Measurements from ENCODE around the gene R3HDM2. TPM values are rescaled to one million over a fixed set of nuclear protein-coding genes. Genes with fewer than 3 reads are reported as not detected.
"Not testable (repeated sequence)": the region's sequence is repeated elsewhere in the genome, so short reads cannot be mapped to it uniquely, and the experiment has no call there.

The R3HDM2 gene
- total RNA-seq, 2 experiments from 2014 or later, result 59.0 to 61.7 TPM

DNA sequence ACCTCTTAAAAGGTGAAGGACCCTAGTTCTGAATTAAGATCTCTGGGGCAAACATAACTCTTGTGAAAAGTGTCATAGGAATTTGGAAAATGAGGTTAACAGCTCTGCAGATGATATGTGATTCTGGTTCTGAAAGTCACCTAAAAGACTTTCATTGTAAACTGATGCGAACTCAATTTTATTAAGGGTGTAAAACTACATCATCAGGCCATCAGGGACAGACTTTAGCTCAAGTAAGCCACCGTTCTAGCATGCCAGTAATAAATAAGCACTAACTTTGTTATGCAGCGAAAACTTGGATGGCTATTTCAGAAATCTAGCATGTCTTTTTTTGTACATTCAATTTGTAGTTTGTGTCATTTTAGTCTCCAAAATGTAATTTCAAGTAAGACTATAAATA, 61.6 kb downstream of the R3HDM2 start:
- ChIA-PET CTCF (no interaction called here), POLR2A (no interaction called here)
- Mint-ChIP-seq H3K4me1 (ENCODE audit: low read depth) (no peaks in the 10 kb centered on the region), H3K9me3 (ENCODE audit: insufficient read depth) (no peaks in the 10 kb centered on the region), H3K27ac (no peak overlapping the region), H3K4me3 (no peak overlapping the region), H3K36me3 (ENCODE audit: low read depth) (peaks cover 40% of the 10 kb centered on the region), H3K27me3 (ENCODE audit: low read depth) (no peaks in the 10 kb centered on the region)
- ATAC-seq (no peak), DNase-seq (no peak)

DNA sequence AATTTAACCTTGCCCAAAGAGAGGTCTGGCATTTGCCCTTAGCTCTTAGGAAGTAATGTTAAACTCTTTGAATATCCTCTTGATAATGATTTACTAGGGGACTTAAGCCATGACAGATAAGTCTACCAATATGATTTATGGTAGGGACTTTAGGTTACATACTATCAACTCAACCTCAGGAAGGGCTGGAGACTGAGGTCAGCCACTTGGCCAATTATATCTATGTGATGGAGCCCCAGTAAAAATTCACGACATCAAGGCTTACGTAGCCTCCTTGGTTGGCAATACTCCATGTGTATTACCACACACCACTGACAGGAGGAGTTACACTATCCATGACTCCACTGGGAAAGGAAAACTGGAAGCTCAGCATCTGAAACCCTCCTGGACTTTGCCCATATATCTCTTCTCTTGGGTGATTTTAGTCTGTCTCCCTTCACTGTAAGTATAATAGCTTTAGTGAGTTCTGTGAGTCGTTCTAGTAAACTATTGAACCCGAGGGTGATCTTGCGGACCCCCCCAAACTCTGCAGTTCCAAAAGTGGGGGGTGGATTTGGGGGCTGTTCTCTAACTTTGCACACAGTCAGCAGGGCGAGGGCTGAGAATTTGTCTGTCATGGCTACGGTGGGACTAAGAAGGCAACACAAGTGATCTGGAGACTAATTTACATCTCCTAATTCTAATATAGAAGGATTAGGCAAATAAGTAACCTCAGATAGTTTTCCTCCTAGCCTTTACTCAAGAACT, 62.3 kb downstream of the R3HDM2 start:
- no peaks in the 10 kb centered on the region for H3K4me1 Mint-ChIP-seq (ENCODE audit: low read depth)
- CTCF ChIA-PET, result no interaction called here
- no peak overlapping the region for H3K27ac Mint-ChIP-seq

DNA sequence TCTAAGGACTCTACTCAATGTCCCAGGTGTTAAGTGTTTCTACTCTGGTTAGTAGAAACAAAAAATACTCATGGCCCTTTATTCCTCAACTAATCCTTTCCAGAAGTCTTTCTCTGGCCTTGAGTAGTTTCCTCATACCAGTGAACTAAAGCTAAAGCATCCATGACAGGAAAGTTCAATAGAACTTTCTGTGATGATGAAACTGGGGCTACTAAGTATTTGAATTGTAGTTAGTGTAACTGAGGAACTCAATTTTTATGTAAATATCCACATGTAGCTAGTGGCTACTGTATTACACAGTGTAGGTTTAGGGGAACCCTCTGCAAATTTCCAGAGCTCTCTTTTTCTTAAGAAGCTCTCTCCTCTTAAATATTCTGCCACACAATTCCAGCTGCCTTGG, 63.7 kb downstream of the R3HDM2 start:
- DNase-seq (no peak), ATAC-seq (no peak)
- CTCF ChIA-PET, result interaction anchor here (1.0 to 1.1 kb wide), 3 partner anchors 30 to 91 kb away, joined by 3 read pairs; partner anchors contain the start of gene INHBE
- Mint-ChIP-seq H3K4me3 (no peak overlapping the region), H3K27ac (no peak overlapping the region), H3K9me3 (ENCODE audit: insufficient read depth) (no peaks in the 10 kb centered on the region), H3K36me3 (ENCODE audit: low read depth) (peaks cover 38% of the 10 kb centered on the region), H3K27me3 (ENCODE audit: low read depth) (no peaks in the 10 kb centered on the region), H3K4me1 (ENCODE audit: low read depth) (no peaks in the 10 kb centered on the region)
- POLR2A ChIA-PET, result no interaction called here

More for the DNA sequence above, 62.3 kb downstream of the R3HDM2 start:
- Mint-ChIP-seq H3K9me3 (ENCODE audit: insufficient read depth) (no peaks in the 10 kb centered on the region), H3K27me3 (ENCODE audit: low read depth) (no peaks in the 10 kb centered on the region), H3K4me3 (no peak overlapping the region), H3K36me3 (ENCODE audit: low read depth) (peaks cover 40% of the 10 kb centered on the region)
- ATAC-seq (no peak), DNase-seq (no peak)
- POLR2A ChIA-PET, result no interaction called here

DNA sequence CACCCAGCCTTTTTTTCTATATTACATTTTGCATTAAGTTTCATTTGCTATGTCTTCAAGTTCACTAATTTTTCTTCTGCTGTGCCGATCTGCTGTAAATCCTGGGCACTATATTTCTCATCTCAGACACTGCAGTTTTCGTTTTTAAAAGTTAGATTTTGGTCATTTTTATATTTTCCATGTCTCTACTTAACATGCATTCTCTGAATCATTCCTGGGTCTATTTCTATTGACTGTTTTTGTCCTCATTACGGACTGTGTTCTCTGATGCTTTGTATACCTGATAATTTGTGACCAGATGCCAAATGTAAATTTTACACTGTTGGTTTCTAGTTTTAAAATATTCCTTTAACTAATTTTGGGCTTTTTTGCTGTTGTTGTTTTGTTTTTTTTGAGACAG, 64.5 kb downstream of the R3HDM2 start:
- CTCF ChIA-PET, result interaction anchor here (1.1 kb wide), 1 partner anchor 92 kb away, joined by 3 read pairs; no protein-coding TSS in a partner anchor

DNA sequence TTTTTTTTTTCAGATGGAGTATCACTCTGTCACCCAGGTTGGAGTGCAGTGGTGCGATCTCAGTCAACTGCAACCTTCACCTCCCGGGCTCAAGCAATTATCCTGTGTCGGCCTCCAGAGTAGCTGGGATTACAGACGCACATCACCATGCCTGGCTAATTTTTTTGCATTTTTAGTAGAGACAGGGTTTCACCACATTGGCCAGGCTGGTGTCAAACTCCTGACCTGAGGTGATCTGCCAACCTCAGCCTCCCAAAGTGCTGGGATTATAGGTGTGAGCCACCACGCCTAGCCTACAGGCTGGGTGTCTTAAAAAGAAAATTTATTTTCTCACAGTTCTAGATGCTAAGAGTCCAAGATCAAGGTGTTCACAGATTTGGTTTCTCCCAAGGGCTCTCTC, 66.7 kb downstream of the R3HDM2 start:
- H3K4me3 Mint-ChIP-seq; H3K27ac Mint-ChIP-seq; DNase-seq; H3K4me1 Mint-ChIP-seq (ENCODE audit: low read depth); H3K27me3 Mint-ChIP-seq (ENCODE audit: low read depth); H3K9me3 Mint-ChIP-seq (ENCODE audit: insufficient read depth); ATAC-seq; CTCF ChIA-PET; POLR2A ChIA-PET: not testable (repeated sequence)
- H3K36me3 Mint-ChIP-seq (ENCODE audit: low read depth), result peaks cover 22% of the 10 kb centered on the region

More for the DNA sequence above, 64.5 kb downstream of the R3HDM2 start:
- Mint-ChIP-seq H3K4me1 (ENCODE audit: low read depth) (no peaks in the 10 kb centered on the region), H3K9me3 (ENCODE audit: insufficient read depth) (no peaks in the 10 kb centered on the region), H3K4me3 (no peak overlapping the region), H3K27ac (no peak overlapping the region), H3K27me3 (ENCODE audit: low read depth) (no peaks in the 10 kb centered on the region), H3K36me3 (ENCODE audit: low read depth) (peaks cover 33% of the 10 kb centered on the region)
- ATAC-seq, result no peak
- POLR2A ChIA-PET, result no interaction called here
- DNase-seq, result no peak

DNA sequence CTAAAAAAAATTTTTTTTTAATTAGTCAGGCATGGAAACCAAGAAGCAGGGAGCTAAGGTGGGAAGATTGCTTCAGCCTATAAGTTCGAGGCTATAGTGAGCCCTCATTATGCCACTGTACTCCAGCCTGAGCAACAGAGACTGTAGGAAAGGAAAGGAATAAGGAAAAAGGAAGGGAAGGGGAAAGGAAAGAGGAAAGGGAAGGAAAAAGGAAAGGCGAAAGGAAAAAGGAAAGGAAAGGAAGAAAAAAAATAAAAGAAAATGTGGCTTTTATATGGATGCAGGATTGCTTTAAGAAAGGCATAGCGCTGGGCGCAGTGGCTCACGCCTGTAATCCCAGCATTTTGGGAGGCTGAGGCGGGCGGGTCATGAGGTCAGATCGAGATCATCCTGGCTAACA, 70.4 kb downstream of the R3HDM2 start:
- peaks cover 3% of the 10 kb centered on the region for H3K36me3 Mint-ChIP-seq (ENCODE audit: low read depth)
- H3K27me3 Mint-ChIP-seq (ENCODE audit: low read depth), result no peaks in the 10 kb centered on the region
- no peak overlapping the region for H3K4me3 Mint-ChIP-seq
- no peaks in the 10 kb centered on the region for H3K4me1 Mint-ChIP-seq (ENCODE audit: low read depth)
- DNase-seq (no peak), ATAC-seq (no peak)
- no peak overlapping the region for H3K27ac Mint-ChIP-seq
- no peaks in the 10 kb centered on the region for H3K9me3 Mint-ChIP-seq (ENCODE audit: insufficient read depth)
- ChIA-PET POLR2A (no interaction called here), CTCF (no interaction called here)

DNA sequence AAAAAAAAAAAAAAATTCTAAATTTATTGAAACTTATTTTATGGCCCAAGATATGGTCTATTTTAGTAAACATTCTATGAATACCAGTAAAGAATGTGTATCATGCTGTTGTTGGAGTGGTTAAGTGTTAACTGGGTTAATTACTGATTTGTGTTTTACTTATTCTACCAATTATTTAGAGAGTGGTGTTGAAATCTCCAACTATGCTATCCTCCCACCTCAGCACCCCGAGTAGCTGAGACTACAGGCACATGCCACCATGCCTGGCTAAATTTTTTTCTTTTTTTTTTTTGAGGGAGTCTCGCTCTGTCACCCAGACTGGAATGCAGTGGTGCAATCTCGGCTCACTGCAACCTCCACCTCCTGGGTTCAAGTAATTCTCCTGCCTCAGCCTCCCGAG, 72.2 kb downstream of the R3HDM2 start:
- H3K4me1 Mint-ChIP-seq (ENCODE audit: low read depth), result no peaks in the 10 kb centered on the region
- no peaks in the 10 kb centered on the region for H3K27me3 Mint-ChIP-seq (ENCODE audit: low read depth)
- H3K27ac Mint-ChIP-seq, result no peak overlapping the region
- DNase-seq (no peak), ATAC-seq (no peak)
- POLR2A ChIA-PET, result no interaction called here
- no peak overlapping the region for H3K4me3 Mint-ChIP-seq
- peaks cover 9% of the 10 kb centered on the region for H3K36me3 Mint-ChIP-seq (ENCODE audit: low read depth)
- CTCF ChIA-PET, result no interaction called here
- no peaks in the 10 kb centered on the region for H3K9me3 Mint-ChIP-seq (ENCODE audit: insufficient read depth)

DNA sequence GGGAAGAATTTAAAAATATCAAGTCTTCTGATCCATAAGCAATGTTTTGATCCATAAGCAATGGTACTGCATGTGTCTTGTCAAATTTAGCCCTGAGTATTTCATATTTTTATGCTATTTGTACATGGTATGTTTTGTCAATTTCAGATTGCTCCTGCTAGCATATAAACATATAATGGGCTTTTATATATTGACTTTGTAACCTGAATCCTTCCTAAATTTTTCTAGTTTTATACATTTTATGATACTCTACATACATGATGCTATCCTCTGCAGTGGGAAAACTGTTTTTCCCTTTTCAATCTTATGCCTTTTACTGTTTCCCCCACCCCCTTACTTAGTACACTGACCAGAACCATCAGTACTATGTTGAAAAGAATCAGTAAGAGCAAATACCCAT, 75.1 kb downstream of the R3HDM2 start:
- Mint-ChIP-seq H3K4me1 (ENCODE audit: low read depth) (no peaks in the 10 kb centered on the region), H3K36me3 (ENCODE audit: low read depth) (peaks cover 16% of the 10 kb centered on the region), H3K27me3 (ENCODE audit: low read depth) (no peaks in the 10 kb centered on the region), H3K9me3 (ENCODE audit: insufficient read depth) (no peaks in the 10 kb centered on the region), H3K27ac (no peak overlapping the region), H3K4me3 (no peak overlapping the region)
- CTCF ChIA-PET, result no interaction called here
- no peak for DNase-seq
- no peak for ATAC-seq
- POLR2A ChIA-PET, result no interaction called here

DNA sequence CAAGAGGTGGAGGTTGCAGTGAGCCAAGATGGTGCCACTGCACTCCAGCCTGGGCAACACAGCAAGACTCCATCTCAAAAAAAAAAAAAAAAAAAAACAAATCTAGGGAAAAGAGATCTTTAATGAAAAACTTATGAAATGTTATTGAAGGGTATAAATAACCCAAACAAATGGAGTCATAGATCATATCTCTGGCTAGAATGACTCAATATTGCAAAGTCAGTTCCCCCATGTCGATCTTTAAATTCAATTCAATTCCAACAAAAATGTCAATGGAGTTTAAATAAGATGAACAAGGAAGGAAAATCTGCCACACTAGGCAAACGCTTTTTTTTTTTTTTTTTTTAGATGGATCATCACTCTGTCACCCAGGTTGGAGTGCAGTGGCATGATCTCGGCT, 78.7 kb downstream of the R3HDM2 start:
- Mint-ChIP-seq H3K4me3 (no peak overlapping the region), H3K9me3 (ENCODE audit: insufficient read depth) (no peaks in the 10 kb centered on the region), H3K36me3 (ENCODE audit: low read depth) (peaks cover 26% of the 10 kb centered on the region), H3K4me1 (ENCODE audit: low read depth) (no peaks in the 10 kb centered on the region), H3K27me3 (ENCODE audit: low read depth) (no peaks in the 10 kb centered on the region), H3K27ac (no peak overlapping the region)
- ChIA-PET POLR2A (no interaction called here), CTCF (no interaction called here)
- ATAC-seq (no peak), DNase-seq (no peak)

DNA sequence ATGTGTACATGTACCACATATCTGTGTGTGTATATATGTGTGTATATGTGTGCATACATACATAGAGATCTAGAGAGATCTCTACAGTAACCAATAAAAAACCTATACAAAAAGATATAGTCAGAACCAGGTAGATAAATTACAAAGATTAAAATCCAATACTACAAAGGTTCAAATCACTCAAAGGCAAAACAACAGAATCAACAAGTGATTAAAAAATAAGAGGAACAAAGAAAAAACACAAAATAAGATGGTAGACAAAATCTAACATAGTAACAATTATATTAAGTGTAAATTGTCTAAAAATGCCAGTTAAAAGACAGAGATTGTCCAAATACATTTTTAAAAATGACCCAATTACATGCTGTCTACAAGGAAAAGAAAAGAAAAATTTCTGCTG, 83.6 kb downstream of the R3HDM2 start:
- no peak for ATAC-seq
- H3K36me3 Mint-ChIP-seq (ENCODE audit: low read depth), result peaks cover 33% of the 10 kb centered on the region
- DNase-seq, result no peak
- H3K9me3 Mint-ChIP-seq (ENCODE audit: insufficient read depth), result no peaks in the 10 kb centered on the region
- H3K4me1 Mint-ChIP-seq (ENCODE audit: low read depth), result no peaks in the 10 kb centered on the region
- no peak overlapping the region for H3K27ac Mint-ChIP-seq
- CTCF ChIA-PET, result no interaction called here
- no peak overlapping the region for H3K4me3 Mint-ChIP-seq
- POLR2A ChIA-PET, result no interaction called here
- no peaks in the 10 kb centered on the region for H3K27me3 Mint-ChIP-seq (ENCODE audit: low read depth)

DNA sequence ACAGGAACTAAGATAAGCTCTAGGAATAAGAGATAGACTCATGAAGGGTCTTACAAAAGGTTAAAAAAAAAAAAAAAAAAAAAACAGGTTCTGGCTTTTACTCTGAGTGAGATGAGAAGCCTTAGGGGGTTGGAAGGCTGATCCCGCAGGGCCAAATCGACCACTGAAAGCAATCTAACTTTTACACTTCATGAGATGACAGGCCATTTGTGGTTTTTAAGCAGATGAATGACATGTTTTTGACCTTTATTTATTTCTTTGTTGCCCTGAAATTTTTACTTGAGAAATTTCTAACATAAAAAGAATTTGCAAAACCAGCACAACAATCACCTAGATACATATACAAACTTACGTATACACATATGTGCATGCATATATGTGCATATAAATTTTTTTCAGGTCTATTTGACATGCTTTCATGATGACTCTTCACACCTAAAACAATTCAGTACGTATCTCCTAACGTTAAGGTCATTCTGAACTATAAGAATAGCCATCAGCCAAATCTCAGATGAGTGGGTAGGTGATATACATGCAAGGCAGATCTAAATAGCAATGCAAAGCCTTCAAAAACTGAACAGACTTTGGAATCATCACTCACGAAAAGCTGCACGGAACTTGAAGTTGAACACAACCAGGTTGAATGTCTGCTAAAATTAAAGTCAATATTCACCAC, 87.0 kb downstream of the R3HDM2 start:
- no peak overlapping the region for H3K27ac Mint-ChIP-seq
- CTCF ChIA-PET, result interaction anchor here (1.2 kb wide), 1 partner anchor 80 kb away, joined by 3 read pairs; no protein-coding TSS in a partner anchor

DNA sequence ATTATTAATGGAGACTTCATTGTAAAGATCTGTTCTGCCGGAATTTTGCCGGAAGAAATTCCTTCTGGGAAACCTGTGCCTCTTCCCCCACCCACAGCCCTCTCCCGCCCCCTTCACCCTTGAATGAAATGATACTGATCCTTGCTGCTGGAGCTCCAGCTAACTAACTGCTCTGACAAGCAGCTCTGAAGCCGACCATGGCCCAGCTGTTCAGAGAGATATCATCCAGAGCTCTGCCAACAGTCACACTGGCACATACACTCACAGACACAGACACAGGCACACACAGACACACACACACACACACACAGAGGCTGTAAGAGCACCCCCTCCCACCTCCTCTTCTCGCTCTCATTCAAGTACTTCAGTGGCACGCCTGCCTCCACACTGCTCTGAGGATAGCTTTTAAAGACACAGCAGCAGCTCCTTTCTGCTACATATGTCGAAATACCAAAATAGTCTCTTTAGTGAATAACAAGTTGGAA, 88.6 kb downstream of the R3HDM2 start:
- ATAC-seq, result no peak
- peaks cover 37% of the 10 kb centered on the region for H3K36me3 Mint-ChIP-seq (ENCODE audit: low read depth)
- ChIA-PET CTCF (interaction anchor here (0.7 to 1.4 kb wide), 5 partner anchors 10 to 116 kb away, joined by 3 to 6 read pairs (median 3); no protein-coding TSS in a partner anchor), POLR2A (no interaction called here)
- no peak for DNase-seq
- H3K9me3 Mint-ChIP-seq (ENCODE audit: insufficient read depth), result no peaks in the 10 kb centered on the region
- H3K27ac Mint-ChIP-seq, result no peak overlapping the region
- no peaks in the 10 kb centered on the region for H3K27me3 Mint-ChIP-seq (ENCODE audit: low read depth)
- H3K4me3 Mint-ChIP-seq, result no peak overlapping the region
- H3K4me1 Mint-ChIP-seq (ENCODE audit: low read depth), result peaks cover 9% of the 10 kb centered on the region

More for the DNA sequence above, 87.0 kb downstream of the R3HDM2 start:
- Mint-ChIP-seq H3K9me3 (ENCODE audit: insufficient read depth) (no peaks in the 10 kb centered on the region), H3K4me1 (ENCODE audit: low read depth) (peaks cover 9% of the 10 kb centered on the region), H3K4me3 (no peak overlapping the region), H3K36me3 (ENCODE audit: low read depth) (peaks cover 33% of the 10 kb centered on the region), H3K27me3 (ENCODE audit: low read depth) (no peaks in the 10 kb centered on the region)
- DNase-seq, result no peak
- no peak for ATAC-seq
- POLR2A ChIA-PET, result interaction anchor here (0.6 kb wide), 1 partner anchor 145 kb away, joined by 3 read pairs; no protein-coding TSS in a partner anchor
